T1000 (cell line): ENCODE data around the gene SLC22A2.

Source experiments
- DNase-seq: peaks from one replicate; lab custom pipeline; 2025; ENCODE audit warnings: mixed read lengths; lab: John Stamatoyannopoulos, UW

Gene SLC22A2

GRCh38 chr6:160207618-160208017 is 51.0 kb downstream of the SLC22A2 start:
- DNase-seq = no peak

GRCh38 chr6:160204710-160205109 is 53.9 kb downstream of the SLC22A2 start:
- no peak for DNase-seq

DNA sequence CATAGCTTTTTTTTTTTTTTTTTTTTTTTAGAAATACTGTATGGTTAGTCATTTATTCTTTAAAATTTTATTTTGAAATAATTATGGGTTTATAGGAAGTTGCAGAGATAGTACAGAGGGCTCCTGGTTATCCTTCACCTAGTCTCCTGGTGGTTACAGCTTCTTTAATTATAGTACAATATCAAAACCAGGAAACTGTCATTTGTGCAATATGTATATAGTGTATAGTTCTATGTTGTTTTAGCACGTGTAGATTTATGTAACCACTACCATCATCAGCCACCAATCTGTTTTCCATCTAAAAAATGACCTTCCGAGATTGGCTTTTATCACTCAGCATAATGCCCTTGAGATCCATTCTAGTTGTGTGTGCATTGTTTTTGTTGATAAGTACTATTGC is 54.7 kb downstream of the SLC22A2 start:
- DNase-seq = no peak

DNA sequence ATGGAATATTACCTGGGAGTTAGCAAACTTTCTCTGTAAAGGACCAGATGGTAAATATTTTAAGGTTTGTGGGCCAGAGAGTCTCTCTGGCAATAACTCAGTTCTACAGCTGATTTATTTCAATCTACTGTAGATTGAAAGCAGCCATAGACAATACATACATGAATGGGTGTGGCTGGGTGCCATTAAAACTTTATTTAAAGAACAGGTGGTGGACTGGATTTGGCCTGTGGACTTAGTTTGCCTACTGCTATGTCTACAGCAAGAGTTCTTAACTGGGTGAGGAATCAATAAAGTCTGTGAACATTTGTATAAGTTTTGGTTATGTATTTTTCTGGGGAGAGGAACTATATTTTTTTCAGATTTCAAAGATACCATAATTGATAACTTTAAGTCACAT is 55.1 kb downstream of the SLC22A2 start:
- DNase-seq = no peak

DNA sequence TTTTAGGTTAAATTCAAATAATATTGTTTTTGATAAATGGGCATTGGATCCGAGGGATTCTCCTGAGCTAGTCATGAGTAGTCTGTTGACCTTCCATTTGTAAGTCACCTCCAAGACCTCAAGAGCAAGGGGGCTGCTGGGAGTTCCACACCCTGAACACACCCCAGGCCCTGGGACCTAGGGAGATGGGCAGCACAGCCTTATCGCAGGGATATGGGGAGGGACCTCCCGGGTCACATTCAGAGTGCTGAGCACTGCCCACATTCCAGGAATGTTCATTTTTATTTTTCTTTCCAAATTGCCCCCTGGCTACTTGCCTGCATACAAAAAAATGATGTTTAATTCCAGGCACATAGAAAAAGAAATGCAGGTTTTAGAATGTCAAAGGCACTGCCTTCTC is 55.5 kb downstream of the SLC22A2 start:
- DNase-seq = no peak

- DNase-seq = no peak
These were observed 56.2 kb downstream of the SLC22A2 start for GRCh38 chr6:160202411-160202810.

- no peak for DNase-seq
These were observed 57.6 kb downstream of the SLC22A2 start for GRCh38 chr6:160201061-160201460.

DNA sequence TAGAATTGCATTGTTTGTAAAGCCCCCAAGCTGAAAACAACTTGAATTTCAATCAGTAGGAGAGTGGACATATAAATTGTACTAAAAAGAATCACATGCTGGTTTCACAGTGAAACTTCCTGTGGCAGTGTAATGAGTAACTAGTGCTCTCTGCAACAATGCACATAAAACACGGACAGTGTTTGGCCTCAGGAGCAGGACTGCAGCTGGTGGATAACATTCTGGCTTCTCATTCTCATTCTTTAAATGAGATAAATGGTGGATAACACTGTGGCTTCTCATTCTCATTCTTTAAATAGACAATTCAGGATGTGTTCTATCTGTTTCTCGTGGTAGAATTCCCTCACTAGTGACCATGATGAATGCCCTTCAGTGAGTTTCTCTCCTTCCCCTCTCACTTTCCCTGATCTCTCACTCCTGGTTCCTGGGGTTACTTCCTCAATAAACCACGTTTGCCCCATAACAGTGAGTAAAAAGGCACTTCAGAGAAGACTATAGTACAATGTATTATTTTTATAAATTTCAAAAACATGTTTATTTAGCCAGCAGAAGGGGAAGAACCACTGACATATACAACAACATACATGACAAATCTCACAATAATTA is 59.9 kb downstream of the SLC22A2 start:
- no peak for DNase-seq

GRCh38 chr6:160197662-160198061 is 61.0 kb downstream of the SLC22A2 start:
- no peak for DNase-seq

- no peak for DNase-seq
These were observed 63.8 kb downstream of the SLC22A2 start for GRCh38 chr6:160194808-160195207.

GRCh38 chr6:160192840-160193239 is 65.8 kb downstream of the SLC22A2 start:
- no peak for DNase-seq

DNA sequence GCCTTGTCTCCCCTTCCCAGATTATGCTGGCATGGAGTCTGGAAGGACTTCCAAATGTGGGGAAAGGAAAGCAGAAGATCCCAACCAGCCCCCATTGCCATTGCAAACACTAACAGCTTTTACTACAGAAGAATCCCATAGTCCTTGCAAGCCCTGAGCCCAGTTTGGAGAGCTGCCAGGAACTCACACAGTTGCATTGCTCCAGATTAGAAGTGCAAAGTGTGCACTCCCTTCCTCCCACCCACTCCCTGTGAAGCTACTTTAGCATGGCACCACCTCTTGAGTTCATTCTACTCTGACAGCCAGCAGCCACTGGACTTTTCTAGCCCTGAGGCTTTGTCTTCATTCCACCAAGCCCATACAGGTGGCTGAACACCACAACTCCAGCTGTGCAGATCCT is 67.6 kb downstream of the SLC22A2 start:
- DNase-seq = no peak

- no peak for DNase-seq
These were observed 68.5 kb downstream of the SLC22A2 start for GRCh38 chr6:160190081-160190480.

DNA sequence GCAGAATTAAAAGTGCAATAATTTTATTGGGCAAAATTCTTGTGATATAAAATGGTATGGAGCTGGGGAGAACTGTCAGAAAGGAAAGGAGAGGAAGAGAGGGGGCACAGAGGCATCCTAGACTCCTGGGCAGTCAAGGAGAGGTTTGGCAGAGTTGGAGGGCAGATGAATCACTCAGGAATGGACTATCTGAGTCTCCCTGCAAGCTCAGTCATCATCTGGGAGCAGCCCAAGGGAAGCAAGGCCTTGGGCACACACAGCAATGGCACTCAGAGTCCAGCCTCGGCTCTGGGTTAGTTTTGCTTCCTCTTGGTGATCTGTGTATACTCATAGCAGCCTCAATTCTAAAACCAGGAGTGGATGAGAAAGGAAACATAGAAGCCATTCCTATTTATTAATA is 69.8 kb downstream of the SLC22A2 start:
- DNase-seq = peak; percentile 5

DNA sequence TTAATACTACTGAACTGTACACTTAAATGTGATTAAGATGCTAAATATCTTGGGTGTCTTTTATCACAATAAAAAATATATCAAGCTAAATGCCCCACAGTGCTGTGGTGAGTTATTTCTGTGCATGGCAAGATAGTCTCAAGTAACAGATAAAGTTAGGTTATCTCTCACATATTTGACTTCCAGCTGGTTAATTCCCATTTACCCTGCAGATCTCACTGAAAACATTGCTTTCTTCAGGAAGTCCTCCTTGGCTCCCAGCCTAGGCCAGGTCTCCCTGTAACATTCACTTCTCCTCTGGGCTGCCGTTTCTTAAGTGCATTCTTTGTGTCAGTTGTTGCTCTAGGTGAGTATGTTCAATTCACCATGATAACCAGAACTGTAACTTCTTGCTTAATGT is 77.9 kb downstream of the SLC22A2 start:
- DNase-seq = no peak

DNA sequence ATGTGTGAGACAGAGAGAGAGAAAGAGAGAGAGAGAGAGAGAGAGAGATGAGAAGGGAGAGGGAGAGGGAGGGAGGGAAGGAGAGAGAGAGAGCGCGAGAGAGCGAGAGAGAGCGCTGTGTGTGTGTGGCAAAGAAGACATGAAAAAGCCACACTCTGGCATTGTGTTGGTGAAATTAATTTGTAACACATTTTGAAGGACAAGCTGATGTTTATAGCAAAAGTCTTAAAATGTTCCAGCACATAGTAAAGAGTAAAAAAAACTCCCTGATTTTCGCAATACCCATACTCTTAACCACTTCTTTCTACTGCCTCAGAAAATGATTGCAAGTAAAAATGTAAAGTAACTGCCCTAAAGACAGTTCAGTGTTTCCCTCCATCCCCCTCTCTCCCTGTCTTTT is 80.3 kb downstream of the SLC22A2 start:
- no peak for DNase-seq

DNA sequence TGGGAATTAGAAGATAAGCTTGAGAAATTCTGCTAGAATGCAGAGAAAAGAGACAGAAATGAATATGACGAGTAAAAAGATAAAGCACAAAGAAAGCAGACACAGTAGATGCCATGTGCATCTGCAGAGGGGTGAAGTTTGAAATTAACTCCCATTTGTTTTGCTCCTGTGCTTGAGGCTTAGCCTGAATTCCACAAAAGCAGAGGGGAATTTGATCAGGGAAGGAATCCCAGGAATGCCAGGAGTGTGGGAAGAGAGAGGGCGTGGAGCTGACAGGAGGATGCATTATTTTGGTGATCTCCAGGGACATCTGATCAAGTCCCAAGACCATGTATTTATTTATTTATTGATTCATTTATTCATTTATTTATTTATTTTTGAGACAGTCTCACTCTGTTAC is 81.4 kb downstream of the SLC22A2 start:
- no peak for DNase-seq

DNA sequence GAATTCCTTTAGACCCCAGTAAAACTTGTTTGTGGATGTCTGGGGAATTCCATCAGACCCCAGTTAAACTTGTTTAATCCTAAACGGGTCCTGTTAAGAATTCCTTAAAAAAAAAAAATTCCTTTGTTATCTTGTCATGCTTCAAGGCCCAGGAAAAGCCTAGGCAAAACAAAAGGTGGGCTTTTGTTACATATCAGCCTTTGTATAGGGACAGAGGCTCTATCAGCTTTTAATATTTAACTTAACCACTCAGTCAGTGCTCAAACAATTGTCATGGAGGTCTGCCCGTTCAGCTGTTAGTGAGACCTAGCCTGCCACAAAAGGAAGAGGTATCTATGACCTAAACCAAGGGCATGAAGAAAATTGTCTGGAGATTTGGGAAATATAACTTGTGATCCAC is 83.9 kb downstream of the SLC22A2 start:
- no peak for DNase-seq

GRCh38 chr6:160173806-160174527 is 84.7 kb downstream of the SLC22A2 start:
- no peak for DNase-seq

DNA sequence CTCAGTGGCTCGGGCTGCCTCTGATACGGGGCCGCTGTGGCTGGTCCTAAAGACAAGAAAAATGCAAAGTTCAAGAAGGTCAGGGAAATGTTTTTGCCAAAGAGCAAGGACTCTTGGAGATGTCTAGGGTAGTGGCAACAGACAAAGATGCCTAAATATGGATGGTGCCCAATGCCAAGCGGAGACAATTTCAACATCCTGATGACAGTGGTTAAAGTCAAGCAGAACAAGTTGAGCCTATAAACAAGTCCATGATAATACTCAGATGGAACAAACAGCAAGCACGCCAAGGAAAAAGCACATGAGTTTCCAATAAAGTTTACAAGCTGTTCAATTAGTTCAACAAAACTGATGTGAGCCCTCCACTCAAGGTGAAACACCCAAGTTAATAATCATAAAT is 85.9 kb downstream of the SLC22A2 start:
- DNase-seq = no peak

- DNase-seq = no peak
These were observed 88.5 kb downstream of the SLC22A2 start for GRCh38 chr6:160170018-160170680.

GRCh38 chr6:160167604-160168399 is 90.8 kb downstream of the SLC22A2 start:
- no peak for DNase-seq
